GM23338 (cell line): ENCODE results near the gene PSMD8.

Experiments
- CREB1 ChIP-seq: fragments of 250-450 bp; sonication (Bioruptor Pico); IDR thresholded peaks from 2 replicates; pipeline ENCODE4 v1.5.0; 2020; ENCODE audit warnings: low read depth, mild to moderate bottlenecking, moderate library complexity
- EZH2 ChIP-seq: fragments of 200-600 bp; sonication (generic); IDR thresholded peaks from one replicate; pipeline ENCODE4 v1.8.0; 2017; ENCODE audit warnings: antibody characterized with exemption, mild to moderate bottlenecking, low read depth; ENCODE audit not compliant: unreplicated experiment
- EZH2phosphoT487 ChIP-seq: fragments of 200-600 bp; sonication (generic); IDR thresholded peaks from one replicate; pipeline ENCODE4 v1.8.1; 2018; ENCODE audit warnings: antibody characterized with exemption; ENCODE audit not compliant: unreplicated experiment
- JUNB ChIP-seq: IDR thresholded peaks from one replicate; pipeline ENCODE4 v1.6.1; 2016; ENCODE audit warnings: antibody characterized with exemption; ENCODE audit not compliant: unreplicated experiment
- NANOG ChIP-seq: IDR thresholded peaks from 2 replicates; pipeline ENCODE4 v1.6.1; 2016; ENCODE audit warnings: antibody characterized with exemption, borderline replicate concordance
- POLR2AphosphoS5 ChIP-seq: IDR thresholded peaks from 2 replicates; pipeline ENCODE4 v1.6.1; 2016; ENCODE audit warnings: antibody characterized with exemption, low read depth
- STAT1 ChIP-seq: IDR thresholded peaks from one replicate; pipeline ENCODE4 v1.6.1; 2016; ENCODE audit warnings: antibody characterized with exemption; ENCODE audit not compliant: unreplicated experiment
- ZNF114 ChIP-seq: fragments of 250-450 bp; sonication (Bioruptor Pico); IDR thresholded peaks from 2 replicates; pipeline ENCODE4 v1.5.0; 2020; ENCODE audit warnings: mild to moderate bottlenecking, moderate library complexity
- ZNF331 ChIP-seq: fragments of 250-450 bp; sonication (Bioruptor Pico); IDR thresholded peaks from 2 replicates; pipeline ENCODE4 v1.5.0; 2020; ENCODE audit warnings: low read depth, mild to moderate bottlenecking, moderate library complexity
- TF ChIP-seq, protein P1 (sequence below), 2 experiments: fragments of 200-600 bp in 1 of 2; sonication (generic) in 1 of 2; conservative IDR thresholded peaks; 2 replicates each; pipeline versions ENCODE4 v1.5.1 to v1.6.1; 2016 to 2017; ENCODE audit warnings: antibody characterized with exemption in 2 of 2, low read depth in 2 of 2, mild to moderate bottlenecking in 2 of 2, moderate library complexity in 1 of 2
- TF ChIP-seq, protein P2 (sequence below): IDR thresholded peaks from one replicate; pipeline ENCODE4 v1.6.1; 2018; ENCODE audit warnings: antibody characterized with exemption; ENCODE audit not compliant: unreplicated experiment
- TF ChIP-seq, protein P3 (sequence below): IDR thresholded peaks from 2 replicates; pipeline ENCODE4 v1.6.1; 2016; ENCODE audit warnings: antibody characterized with exemption
- TF ChIP-seq, protein P4 (sequence below): fragments of 250-450 bp; sonication (Bioruptor Pico); IDR thresholded peaks from 2 replicates; pipeline ENCODE4 v1.5.0; 2020; ENCODE audit warnings: mild to moderate bottlenecking, moderate library complexity

DNA sequence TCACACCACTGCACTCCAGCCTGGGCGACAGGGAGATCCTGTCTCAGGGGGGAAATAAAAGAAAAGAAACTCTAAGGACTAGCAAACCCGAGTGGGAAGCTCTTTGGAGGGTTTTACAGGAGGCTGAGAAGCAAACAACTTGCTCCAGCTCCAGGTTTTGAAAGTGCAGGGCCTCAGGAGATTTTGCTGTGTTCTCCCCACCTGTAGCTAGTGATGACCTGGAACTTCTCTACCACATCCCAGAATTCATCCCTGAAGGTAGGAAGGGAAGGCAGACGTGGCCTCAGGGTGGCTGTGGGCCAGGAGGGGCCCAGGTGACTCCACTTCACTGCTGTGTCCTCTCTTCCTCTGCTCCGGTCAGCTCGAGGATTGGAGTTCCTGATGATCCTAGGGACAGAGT lies 16.3 kb upstream of the PSMD8 start:
- TF ChIP-seq STAT1 (no peak), POLR2AphosphoS5 (no peak), EZH2phosphoT487 (no peak), EZH2 (no peak), CREB1 (CRISPR knock-in tag) (no peak), ZNF331 (CRISPR knock-in tag) (no peak), NANOG (no peak), JUNB (no peak), ZNF114 (CRISPR knock-in tag) (no peak)
- TF ChIP-seq, protein P1, sequence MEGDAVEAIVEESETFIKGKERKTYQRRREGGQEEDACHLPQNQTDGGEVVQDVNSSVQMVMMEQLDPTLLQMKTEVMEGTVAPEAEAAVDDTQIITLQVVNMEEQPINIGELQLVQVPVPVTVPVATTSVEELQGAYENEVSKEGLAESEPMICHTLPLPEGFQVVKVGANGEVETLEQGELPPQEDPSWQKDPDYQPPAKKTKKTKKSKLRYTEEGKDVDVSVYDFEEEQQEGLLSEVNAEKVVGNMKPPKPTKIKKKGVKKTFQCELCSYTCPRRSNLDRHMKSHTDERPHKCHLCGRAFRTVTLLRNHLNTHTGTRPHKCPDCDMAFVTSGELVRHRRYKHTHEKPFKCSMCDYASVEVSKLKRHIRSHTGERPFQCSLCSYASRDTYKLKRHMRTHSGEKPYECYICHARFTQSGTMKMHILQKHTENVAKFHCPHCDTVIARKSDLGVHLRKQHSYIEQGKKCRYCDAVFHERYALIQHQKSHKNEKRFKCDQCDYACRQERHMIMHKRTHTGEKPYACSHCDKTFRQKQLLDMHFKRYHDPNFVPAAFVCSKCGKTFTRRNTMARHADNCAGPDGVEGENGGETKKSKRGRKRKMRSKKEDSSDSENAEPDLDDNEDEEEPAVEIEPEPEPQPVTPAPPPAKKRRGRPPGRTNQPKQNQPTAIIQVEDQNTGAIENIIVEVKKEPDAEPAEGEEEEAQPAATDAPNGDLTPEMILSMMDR (conservative IDR thresholded peaks at IDR 0.05; ENCODE audit: low read depth in 2 of 2): no peak
- TF ChIP-seq, protein P2, sequence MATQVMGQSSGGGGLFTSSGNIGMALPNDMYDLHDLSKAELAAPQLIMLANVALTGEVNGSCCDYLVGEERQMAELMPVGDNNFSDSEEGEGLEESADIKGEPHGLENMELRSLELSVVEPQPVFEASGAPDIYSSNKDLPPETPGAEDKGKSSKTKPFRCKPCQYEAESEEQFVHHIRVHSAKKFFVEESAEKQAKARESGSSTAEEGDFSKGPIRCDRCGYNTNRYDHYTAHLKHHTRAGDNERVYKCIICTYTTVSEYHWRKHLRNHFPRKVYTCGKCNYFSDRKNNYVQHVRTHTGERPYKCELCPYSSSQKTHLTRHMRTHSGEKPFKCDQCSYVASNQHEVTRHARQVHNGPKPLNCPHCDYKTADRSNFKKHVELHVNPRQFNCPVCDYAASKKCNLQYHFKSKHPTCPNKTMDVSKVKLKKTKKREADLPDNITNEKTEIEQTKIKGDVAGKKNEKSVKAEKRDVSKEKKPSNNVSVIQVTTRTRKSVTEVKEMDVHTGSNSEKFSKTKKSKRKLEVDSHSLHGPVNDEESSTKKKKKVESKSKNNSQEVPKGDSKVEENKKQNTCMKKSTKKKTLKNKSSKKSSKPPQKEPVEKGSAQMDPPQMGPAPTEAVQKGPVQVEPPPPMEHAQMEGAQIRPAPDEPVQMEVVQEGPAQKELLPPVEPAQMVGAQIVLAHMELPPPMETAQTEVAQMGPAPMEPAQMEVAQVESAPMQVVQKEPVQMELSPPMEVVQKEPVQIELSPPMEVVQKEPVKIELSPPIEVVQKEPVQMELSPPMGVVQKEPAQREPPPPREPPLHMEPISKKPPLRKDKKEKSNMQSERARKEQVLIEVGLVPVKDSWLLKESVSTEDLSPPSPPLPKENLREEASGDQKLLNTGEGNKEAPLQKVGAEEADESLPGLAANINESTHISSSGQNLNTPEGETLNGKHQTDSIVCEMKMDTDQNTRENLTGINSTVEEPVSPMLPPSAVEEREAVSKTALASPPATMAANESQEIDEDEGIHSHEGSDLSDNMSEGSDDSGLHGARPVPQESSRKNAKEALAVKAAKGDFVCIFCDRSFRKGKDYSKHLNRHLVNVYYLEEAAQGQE: no peak
- TF ChIP-seq, protein P3, sequence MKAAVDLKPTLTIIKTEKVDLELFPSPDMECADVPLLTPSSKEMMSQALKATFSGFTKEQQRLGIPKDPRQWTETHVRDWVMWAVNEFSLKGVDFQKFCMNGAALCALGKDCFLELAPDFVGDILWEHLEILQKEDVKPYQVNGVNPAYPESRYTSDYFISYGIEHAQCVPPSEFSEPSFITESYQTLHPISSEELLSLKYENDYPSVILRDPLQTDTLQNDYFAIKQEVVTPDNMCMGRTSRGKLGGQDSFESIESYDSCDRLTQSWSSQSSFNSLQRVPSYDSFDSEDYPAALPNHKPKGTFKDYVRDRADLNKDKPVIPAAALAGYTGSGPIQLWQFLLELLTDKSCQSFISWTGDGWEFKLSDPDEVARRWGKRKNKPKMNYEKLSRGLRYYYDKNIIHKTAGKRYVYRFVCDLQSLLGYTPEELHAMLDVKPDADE: no peak
- TF ChIP-seq, protein P4, sequence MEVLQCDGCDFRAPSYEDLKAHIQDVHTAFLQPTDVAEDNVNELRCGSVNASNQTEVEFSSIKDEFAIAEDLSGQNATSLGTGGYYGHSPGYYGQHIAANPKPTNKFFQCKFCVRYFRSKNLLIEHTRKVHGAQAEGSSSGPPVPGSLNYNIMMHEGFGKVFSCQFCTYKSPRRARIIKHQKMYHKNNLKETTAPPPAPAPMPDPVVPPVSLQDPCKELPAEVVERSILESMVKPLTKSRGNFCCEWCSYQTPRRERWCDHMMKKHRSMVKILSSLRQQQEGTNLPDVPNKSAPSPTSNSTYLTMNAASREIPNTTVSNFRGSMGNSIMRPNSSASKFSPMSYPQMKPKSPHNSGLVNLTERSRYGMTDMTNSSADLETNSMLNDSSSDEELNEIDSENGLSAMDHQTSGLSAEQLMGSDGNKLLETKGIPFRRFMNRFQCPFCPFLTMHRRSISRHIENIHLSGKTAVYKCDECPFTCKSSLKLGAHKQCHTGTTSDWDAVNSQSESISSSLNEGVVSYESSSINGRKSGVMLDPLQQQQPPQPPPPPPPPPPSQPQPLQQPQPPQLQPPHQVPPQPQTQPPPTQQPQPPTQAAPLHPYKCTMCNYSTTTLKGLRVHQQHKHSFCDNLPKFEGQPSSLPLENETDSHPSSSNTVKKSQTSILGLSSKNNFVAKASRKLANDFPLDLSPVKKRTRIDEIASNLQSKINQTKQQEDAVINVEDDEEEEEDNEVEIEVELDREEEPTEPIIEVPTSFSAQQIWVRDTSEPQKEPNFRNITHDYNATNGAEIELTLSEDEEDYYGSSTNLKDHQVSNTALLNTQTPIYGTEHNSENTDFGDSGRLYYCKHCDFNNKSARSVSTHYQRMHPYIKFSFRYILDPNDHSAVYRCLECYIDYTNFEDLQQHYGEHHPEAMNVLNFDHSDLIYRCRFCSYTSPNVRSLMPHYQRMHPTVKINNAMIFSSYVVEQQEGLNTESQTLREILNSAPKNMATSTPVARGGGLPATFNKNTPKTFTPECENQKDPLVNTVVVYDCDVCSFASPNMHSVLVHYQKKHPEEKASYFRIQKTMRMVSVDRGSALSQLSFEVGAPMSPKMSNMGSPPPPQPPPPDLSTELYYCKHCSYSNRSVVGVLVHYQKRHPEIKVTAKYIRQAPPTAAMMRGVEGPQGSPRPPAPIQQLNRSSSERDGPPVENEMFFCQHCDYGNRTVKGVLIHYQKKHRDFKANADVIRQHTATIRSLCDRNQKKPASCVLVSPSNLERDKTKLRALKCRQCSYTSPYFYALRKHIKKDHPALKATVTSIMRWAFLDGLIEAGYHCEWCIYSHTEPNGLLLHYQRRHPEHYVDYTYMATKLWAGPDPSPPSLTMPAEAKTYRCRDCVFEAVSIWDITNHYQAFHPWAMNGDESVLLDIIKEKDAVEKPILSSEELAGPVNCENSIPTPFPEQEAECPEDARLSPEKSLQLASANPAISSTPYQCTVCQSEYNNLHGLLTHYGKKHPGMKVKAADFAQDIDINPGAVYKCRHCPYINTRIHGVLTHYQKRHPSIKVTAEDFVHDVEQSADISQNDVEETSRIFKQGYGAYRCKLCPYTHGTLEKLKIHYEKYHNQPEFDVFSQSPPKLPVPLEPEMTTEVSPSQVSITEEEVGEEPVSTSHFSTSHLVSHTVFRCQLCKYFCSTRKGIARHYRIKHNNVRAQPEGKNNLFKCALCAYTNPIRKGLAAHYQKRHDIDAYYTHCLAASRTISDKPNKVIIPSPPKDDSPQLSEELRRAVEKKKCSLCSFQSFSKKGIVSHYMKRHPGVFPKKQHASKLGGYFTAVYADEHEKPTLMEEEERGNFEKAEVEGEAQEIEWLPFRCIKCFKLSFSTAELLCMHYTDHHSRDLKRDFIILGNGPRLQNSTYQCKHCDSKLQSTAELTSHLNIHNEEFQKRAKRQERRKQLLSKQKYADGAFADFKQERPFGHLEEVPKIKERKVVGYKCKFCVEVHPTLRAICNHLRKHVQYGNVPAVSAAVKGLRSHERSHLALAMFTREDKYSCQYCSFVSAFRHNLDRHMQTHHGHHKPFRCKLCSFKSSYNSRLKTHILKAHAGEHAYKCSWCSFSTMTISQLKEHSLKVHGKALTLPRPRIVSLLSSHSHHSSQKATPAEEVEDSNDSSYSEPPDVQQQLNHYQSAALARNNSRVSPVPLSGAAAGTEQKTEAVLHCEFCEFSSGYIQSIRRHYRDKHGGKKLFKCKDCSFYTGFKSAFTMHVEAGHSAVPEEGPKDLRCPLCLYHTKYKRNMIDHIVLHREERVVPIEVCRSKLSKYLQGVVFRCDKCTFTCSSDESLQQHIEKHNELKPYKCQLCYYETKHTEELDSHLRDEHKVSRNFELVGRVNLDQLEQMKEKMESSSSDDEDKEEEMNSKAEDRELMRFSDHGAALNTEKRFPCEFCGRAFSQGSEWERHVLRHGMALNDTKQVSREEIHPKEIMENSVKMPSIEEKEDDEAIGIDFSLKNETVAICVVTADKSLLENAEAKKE: no peak
